Kidney glomerular epithelial cell (primary cell): ENCODE measurements around the gene IL36B.

Source experiments
- DNase-seq: peaks from one replicate; lab custom pipeline; 2025; lab: John Stamatoyannopoulos, UW

IL36B gene

GRCh38 chr2:113009622-113010021 lies 43.0 kb downstream of the IL36B start:
- no peak for DNase-seq

GRCh38 chr2:113007250-113007649 lies 45.4 kb downstream of the IL36B start:
- no peak for DNase-seq

- DNase-seq = no peak
Measured at GRCh38 chr2:113005030-113005509, 47.6 kb downstream of the IL36B start, which contains the start of gene IL36A. IL36A (plus strand) TSS chr2:113005459; CDS start chr2:113005872, 413 bp downstream.

GRCh38 chr2:113002677-113003076 lies 50.0 kb downstream of the IL36B start:
- DNase-seq = no peak

GRCh38 chr2:113000436-113000835 lies 52.2 kb downstream of the IL36B start:
- DNase-seq = no peak

- DNase-seq = no peak
Measured at GRCh38 chr2:112997151-112997550, 55.5 kb downstream of the IL36B start.

GRCh38 chr2:112996635-112997034 lies 56.0 kb downstream of the IL36B start:
- no peak for DNase-seq

- no peak for DNase-seq
Measured at GRCh38 chr2:112995346-112995920, 57.2 kb downstream of the IL36B start.

- DNase-seq = no peak
Measured at GRCh38 chr2:112994648-112995047, 58.0 kb downstream of the IL36B start.

GRCh38 chr2:112993831-112994230 lies 58.8 kb downstream of the IL36B start:
- DNase-seq = no peak

- no peak for DNase-seq
Measured at GRCh38 chr2:112989611-112990010, 63.1 kb downstream of the IL36B start.

GRCh38 chr2:112985090-112985489 lies 67.6 kb downstream of the IL36B start:
- DNase-seq = no peak

GRCh38 chr2:112980537-112980936 lies 72.1 kb downstream of the IL36B start:
- DNase-seq = no peak

GRCh38 chr2:112979731-112980130 lies 72.9 kb downstream of the IL36B start:
- DNase-seq = no peak

GRCh38 chr2:112977559-112978056 lies 75.1 kb downstream of the IL36B start, which contains the start of gene IL36G:
IL36G (plus strand) TSS chr2:112978006; CDS start chr2:112978639, 633 bp downstream.
- no peak for DNase-seq
